ENCODE results near the gene SLC8A1. TPM values are rescaled to one million over a fixed set of nuclear protein-coding genes. Genes with fewer than 3 reads are reported as not detected.

The SLC8A1 gene
- total RNA-seq, 4 donors from 2014 or later, result 19.6 to 51.2 (median 31.2) TPM

- Histone ChIP-seq H3K36me3 (no peaks in the 10 kb centered on the region), H3K27ac (no peak overlapping the region), H3K4me1 (no peaks in the 10 kb centered on the region), H3K27me3 (no peaks in the 10 kb centered on the region), H3K4me3 (no peak overlapping the region), H3K9me3 (no peaks in the 10 kb centered on the region)
- DNase-seq, result no peak
- TF ChIP-seq CTCF (IDR thresholded peaks at IDR 0.05), result no peak
- TF ChIP-seq POLR2A (IDR thresholded peaks at IDR 0.05), result no peak
Measured at GRCh38 chr2:40367652-40368051, 84.2 kb downstream of the SLC8A1 start.

- Histone ChIP-seq H3K27ac (no peak overlapping the region), H3K4me1 (no peaks in the 10 kb centered on the region), H3K4me3 (no peak overlapping the region), H3K9me3 (no peaks in the 10 kb centered on the region), H3K36me3 (no peaks in the 10 kb centered on the region), H3K27me3 (no peaks in the 10 kb centered on the region)
- DNase-seq, result no peak
- TF ChIP-seq CTCF (IDR thresholded peaks at IDR 0.05) (no peak), POLR2A (IDR thresholded peaks at IDR 0.05) (no peak)
Measured at GRCh38 chr2:40367032-40367431, 84.9 kb downstream of the SLC8A1 start.

- Histone ChIP-seq H3K4me3 (peak overlapping the region in 2 of 4 donors; percentile 15 to 18), H3K4me1 (no peaks in the 10 kb centered on the region), H3K36me3 (no peaks in the 10 kb centered on the region), H3K9me3 (no peaks in the 10 kb centered on the region), H3K27ac (peak overlapping the region in 1 of 4 donors; percentile 58), H3K27me3 (no peaks in the 10 kb centered on the region)
- TF ChIP-seq POLR2A (IDR thresholded peaks at IDR 0.05), result no peak
- no peak for DNase-seq
Measured at GRCh38 chr2:40364151-40364874, 87.6 kb downstream of the SLC8A1 start.

- H3K9me3 ChIP-seq, result no peaks in the 10 kb centered on the region
- peak overlapping the region in 1 of 4 donors; percentile 58 for H3K27ac ChIP-seq
- no peaks in the 10 kb centered on the region for H3K27me3 ChIP-seq
- H3K36me3 ChIP-seq, result no peaks in the 10 kb centered on the region
- no peaks in the 10 kb centered on the region for H3K4me1 ChIP-seq
- no peak overlapping the region for H3K4me3 ChIP-seq
- no peak for DNase-seq
- TF ChIP-seq POLR2A (IDR thresholded peaks at IDR 0.05) (no peak), CTCF (IDR thresholded peaks at IDR 0.05) (no peak)
Measured at GRCh38 chr2:40363631-40364030, 88.3 kb downstream of the SLC8A1 start.

- peak overlapping the region in 1 of 4 donors; percentile 58 for H3K27ac ChIP-seq
- TF ChIP-seq CTCF (IDR thresholded peaks at IDR 0.05), result no peak
- TF ChIP-seq POLR2A (IDR thresholded peaks at IDR 0.05), result no peak
Measured at GRCh38 chr2:40363231-40363630, 88.7 kb downstream of the SLC8A1 start.

GRCh38 chr2:40361478-40361877, 90.4 kb downstream of the SLC8A1 start:
- TF ChIP-seq CTCF (IDR thresholded peaks at IDR 0.05), result no peak
- TF ChIP-seq POLR2A (IDR thresholded peaks at IDR 0.05), result no peak
- Histone ChIP-seq H3K4me3 (no peak overlapping the region), H3K27me3 (no peaks in the 10 kb centered on the region), H3K9me3 (no peaks in the 10 kb centered on the region), H3K27ac (no peak overlapping the region), H3K36me3 (no peaks in the 10 kb centered on the region), H3K4me1 (no peaks in the 10 kb centered on the region)
- DNase-seq, result no peak

More at GRCh38 chr2:40363231-40363630, 88.7 kb downstream of the SLC8A1 start:
- no peak overlapping the region for H3K4me3 ChIP-seq
- DNase-seq, result no peak
- H3K36me3 ChIP-seq, result no peaks in the 10 kb centered on the region
- no peaks in the 10 kb centered on the region for H3K9me3 ChIP-seq
- no peaks in the 10 kb centered on the region for H3K27me3 ChIP-seq
- H3K4me1 ChIP-seq, result no peaks in the 10 kb centered on the region

Data from Peyer's patch (tissue), 4 donors.